EH (cell line): Measurements from ENCODE around the gene SPON1.
"Not testable (repeated sequence)": the region's sequence is repeated elsewhere in the genome, so short reads cannot be mapped to it uniquely, and the experiment has no call there.

ENCODE experiments used
- DNase-seq: peaks from one replicate; pipeline ENCODE4 v3.0.0-alpha.2; 2015; ENCODE audit warnings: low read depth

The SPON1 gene

DNA sequence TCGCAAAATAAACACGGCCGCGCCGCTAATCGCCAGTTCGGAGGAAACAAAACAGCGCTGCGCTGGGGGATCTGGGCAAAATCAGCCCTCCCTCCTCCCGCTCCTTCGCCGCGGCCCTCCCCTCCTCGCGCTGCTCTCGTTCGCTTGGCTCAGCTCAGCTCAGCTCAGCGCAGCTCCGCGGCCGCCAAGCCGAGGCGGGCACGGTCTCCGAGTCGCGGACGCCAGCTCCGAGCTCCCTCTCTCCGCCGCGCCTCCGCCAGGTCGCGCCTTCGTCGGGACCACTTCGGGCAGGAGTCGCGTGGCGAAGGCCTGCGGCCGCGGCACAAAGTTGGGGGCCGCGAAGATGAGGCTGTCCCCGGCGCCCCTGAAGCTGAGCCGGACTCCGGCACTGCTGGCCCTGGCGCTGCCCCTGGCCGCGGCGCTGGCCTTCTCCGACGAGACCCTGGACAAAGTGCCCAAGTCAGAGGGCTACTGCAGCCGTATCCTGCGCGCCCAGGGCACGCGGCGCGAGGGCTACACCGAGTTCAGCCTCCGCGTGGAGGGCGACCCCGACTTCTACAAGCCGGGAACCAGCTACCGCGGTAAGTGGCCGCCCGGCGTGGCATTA lies at the start of gene SPON1:
TSS of gene SPON1 (plus strand) at position 162 of the 607 bp plus-strand sequence. CDS start at position 344, 182 bp downstream.
- peak; percentile 15 for DNase-seq

DNA sequence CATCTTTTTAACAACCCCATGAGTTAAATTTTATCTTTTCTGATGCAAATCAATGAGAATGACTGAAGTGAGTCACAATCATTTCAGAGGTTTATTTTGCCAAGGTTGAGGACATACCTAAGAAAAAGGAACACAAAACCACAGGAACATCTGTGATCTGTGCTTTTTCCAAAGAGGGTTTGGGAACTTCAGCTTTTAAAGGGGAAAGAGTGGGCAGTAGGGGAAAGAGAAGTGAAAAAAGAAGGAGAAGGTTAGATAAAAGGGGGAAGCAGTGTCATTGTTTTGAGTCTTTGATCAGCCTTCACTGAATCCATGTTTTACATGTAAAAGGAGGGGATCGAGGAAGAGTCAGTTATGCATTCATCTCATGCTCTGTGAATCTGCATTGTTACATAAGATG lies 45.3 kb upstream of the SPON1 start:
- no peak for DNase-seq

GRCh38 chr11:13917904-13918303 lies 44.6 kb upstream of the SPON1 start:
- DNase-seq: no peak

- DNase-seq: no peak
Observed at GRCh38 chr11:13920756-13921155, 41.8 kb upstream of the SPON1 start.

- no peak for DNase-seq
Observed at GRCh38 chr11:13921545-13921944, 41.0 kb upstream of the SPON1 start.

DNA sequence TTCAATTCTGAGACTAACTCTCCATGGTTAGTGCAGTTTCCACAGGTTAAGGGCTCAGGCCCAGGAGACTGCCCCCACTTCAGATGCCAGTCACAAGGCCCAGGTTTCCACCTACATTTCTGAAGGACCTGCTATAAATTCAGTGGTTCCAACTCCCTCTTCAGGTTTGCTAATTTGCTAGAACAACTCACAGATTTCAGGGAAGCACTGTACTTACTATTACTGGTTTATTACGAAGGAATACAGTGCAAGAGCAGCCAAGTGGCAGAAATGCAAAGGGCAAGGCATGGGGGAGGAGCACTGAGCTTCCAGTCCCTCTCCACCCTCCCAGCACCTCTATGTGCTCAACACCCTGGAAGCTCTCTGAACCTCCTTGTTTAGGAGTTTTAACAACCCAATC lies 39.3 kb upstream of the SPON1 start:
- DNase-seq: no peak

GRCh38 chr11:13923716-13924650 lies 38.5 kb upstream of the SPON1 start:
- no peak for DNase-seq

- DNase-seq: no peak
Observed at GRCh38 chr11:13924801-13925327, 37.7 kb upstream of the SPON1 start.

DNA sequence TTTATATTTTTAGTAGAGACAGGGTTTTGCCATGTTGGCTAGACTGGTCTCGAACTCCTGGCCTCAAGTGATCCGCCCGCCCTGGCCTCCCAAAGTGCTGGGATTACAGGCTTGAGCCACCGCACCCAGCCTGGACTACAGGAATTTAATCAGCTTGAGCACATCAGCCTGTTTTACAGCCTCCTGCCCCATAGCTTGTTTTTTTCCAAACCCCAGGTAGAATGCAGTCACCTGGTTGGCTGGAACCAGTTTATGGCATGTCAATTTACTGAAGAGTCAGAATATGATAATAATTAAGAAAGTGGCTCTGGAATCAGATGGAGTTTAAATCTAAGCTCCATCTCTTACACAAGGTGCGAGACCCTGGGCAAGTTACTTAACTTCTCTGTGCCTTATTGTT lies 36.2 kb upstream of the SPON1 start:
- DNase-seq: not testable (repeated sequence)

DNA sequence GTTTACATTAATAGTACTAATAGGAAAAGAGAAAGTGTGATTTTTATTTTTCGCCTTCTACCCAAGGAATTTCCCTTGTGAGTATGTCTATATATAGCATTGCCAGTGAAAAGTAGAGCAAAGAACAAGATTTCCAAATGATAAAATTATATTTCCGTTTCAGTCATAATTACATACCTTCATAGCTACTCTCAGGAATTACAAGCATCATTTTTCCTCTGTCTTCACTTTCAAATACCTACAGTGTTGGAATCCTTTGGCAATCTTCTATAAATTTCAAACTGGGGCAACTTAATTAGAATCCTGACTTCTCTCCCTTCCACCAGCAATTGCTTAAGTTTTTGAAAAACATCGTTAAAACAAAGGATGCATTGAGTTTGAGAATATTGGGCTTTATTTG lies 35.5 kb upstream of the SPON1 start:
- DNase-seq: no peak

DNA sequence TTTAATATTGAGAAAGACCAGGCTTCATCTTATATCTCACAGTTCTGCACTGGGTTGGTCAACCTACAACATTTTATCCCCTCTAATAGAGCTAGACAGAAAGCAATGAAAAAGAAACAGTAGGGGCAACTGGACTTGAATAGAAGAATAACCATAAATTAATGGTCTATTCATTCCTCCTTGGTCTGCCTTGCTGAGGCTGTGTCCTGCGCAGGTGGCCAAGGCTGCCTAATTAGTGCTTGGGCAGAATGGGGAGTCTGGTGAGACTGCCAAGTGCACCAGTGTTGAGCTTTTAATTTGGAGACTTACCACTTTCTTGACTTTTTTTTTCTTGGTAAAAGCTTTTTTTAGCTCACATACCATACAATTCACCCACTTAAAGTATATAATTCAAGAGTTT lies 35.0 kb upstream of the SPON1 start:
- DNase-seq: no peak

DNA sequence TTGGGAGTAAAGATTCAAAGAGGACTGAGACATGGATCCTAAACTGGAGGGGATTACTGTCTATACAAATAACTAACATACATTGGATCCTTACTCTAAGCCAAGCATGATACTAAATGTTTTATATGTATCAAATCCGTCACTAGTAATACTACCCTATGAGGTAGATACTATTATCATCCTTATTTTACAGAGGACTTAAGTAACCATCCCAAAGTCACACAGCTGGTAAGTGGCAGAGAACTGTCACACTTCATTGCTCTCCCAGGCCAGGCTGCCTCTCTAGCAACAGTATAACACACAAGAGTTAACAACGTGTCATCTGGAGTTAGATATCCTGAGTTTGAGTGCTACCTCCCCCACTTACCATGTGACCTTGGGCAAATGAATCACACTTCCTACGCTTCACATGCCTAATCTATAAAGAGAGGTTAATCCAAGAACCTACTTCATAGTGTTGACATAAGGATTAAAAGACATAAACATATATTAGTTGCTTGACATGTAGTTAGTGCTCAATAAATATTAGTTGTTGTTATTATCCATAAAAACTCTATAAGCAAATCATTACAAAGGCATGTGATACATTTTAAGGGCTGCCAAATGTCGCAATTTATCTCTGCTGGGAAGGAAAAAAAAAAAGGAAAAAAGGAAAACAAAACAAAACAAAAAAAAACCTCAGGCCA lies 33.8 kb upstream of the SPON1 start:
- peak; percentile 83 for DNase-seq

DNA sequence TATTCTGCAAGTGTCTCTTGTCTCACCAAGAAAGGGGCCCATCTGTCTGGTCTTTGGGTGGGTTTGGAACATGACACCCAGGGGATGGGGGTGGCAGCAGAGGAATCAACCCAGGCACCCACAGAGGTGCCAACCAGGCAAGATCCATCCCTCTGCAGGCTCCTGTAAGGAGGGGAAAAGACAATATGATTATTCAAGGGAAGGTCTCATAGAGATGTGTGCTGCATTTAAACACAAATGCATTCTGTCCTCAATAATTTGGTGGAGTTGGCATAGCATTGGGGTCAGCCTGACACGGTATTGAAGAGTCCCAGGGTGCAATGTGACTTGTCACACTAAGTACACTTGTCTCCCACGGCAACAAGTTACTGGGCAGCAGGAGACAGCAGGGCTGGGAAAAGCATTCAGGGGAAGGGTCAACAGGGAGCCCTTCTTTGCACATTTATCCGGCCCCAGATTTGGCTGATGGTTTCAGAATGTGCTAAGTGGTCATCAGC lies 33.1 kb upstream of the SPON1 start:
- no peak for DNase-seq

DNA sequence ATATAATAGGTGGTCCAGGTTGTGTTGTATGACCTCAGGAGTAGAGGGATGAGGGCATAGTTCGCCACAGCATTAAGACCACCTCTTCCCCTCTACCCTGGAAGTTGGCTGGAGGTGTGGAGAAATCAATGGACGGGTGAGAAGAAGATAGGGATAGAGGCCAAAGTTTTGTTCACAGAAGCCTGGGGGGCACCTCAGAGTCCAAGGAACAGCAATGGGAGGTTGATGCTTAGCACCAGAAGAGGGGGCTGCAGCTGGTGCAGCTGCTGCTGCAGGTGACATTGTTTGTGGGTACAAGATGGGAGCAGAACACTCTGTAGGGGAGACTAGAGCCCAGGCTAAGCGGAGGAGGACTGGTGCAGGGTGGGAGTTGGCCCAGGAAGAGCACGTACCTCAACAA lies 31.2 kb upstream of the SPON1 start:
- DNase-seq: no peak

GRCh38 chr11:13937154-13937553 lies 25.4 kb upstream of the SPON1 start:
- not testable (repeated sequence) for DNase-seq

- DNase-seq: not testable (repeated sequence)
Observed at GRCh38 chr11:13938829-13939228, 23.7 kb upstream of the SPON1 start.

- peak; percentile 86 for DNase-seq
Observed at GRCh38 chr11:13939961-13940906, 22.3 kb upstream of the SPON1 start.

- DNase-seq: no peak
Observed at GRCh38 chr11:13940907-13941256, 21.6 kb upstream of the SPON1 start.

GRCh38 chr11:13941775-13942174 lies 20.7 kb upstream of the SPON1 start:
- no peak for DNase-seq

DNA sequence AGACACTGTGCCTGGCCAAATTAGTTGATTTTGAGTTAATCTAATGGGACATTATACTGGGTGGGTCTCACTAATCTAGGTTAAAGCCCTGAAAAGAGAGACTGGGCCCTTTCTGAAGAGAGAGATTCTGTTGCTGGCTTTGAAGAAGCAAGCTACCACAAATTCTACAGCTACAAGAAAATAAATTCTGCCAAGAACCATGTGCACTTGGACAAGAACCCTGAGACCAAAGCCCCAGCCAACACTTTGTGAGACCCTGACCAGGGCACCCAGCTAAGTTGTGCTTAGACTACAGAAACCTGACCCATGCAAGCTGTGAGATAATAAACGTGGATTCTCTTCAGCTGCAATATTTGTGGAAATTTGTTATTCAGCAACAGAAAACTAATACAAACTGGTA lies 20.1 kb upstream of the SPON1 start:
- no peak for DNase-seq

- peak; percentile 80 for DNase-seq
Observed at GRCh38 chr11:13942971-13943381, 19.5 kb upstream of the SPON1 start.
